SK-N-SH (cell line): ENCODE results near the gene GNPTAB. TPM values are rescaled to one million over a fixed set of nuclear protein-coding genes. Genes with fewer than 3 reads are reported as not detected.
A peak's percentile ranks its signal among the peaks of the same experiment; 100 is the strongest.

Experiments used
- CTCF ChIA-PET: fragments of 300-600, 350-600 bp; formaldehyde crosslinking; extraction: SDS; loops from one replicate; lab custom pipeline; 2021; lab: Yijun Ruan, JAX
- POLR2A ChIA-PET: fragments of 350-600 bp; sonication (Branson Sonifier 250); formaldehyde crosslinking; extraction: SDS; loops from one replicate; lab custom pipeline; 2020; ENCODE audit warnings: antibody characterized with exemption, inconsistent platforms; lab: Yijun Ruan, JAX
- DNase-seq: peaks from one replicate; pipeline ENCODE4 v3.0.0; 2012
- H2AFZ ChIP-seq: fragments of 200-600 bp; sonication (generic); 2 replicates; pipeline ENCODE4 v1.8.1; 2016; ENCODE audit warnings: antibody characterized with exemption, mild to moderate bottlenecking, low read depth
- H3F3A ChIP-seq: fragments of 200-600 bp; sonication (generic); replicated peaks from 2 replicates; pipeline ENCODE3; 2016; ENCODE audit warnings: antibody characterized with exemption, mild to moderate bottlenecking; ENCODE audit not compliant: insufficient read depth
- H3K27ac ChIP-seq, 2 experiments: fragments of 200-500 bp in 1 of 2; fragments of 200-600 bp in 1 of 2; sonication (Bioruptor generic) in 1 of 2; sonication (generic), shearing (Covaris generic) in 1 of 2; 2 replicates each; pipeline versions ENCODE4 v1.5.1 to v1.6.1; 2014 to 2016; ENCODE audit warnings: low read depth in 2 of 2, inconsistent platforms in 1 of 2, low read length in 1 of 2, mild to moderate bottlenecking in 1 of 2, mixed read lengths in 1 of 2
- H3K27me3 ChIP-seq: fragments of 200-600 bp; sonication (generic), shearing (Covaris generic); 2 replicates; pipeline ENCODE4 v1.6.1; 2016; ENCODE audit warnings: mixed run types; ENCODE audit not compliant: insufficient read depth
- H3K36me3 ChIP-seq, 2 experiments: fragments of 200-500 bp in 1 of 2; fragments of 200-600 bp in 1 of 2; sonication (Bioruptor generic) in 1 of 2; sonication (generic) in 1 of 2; replicated peaks in 1 of 2; 2 replicates each; pipeline versions ENCODE3 to v1.5.1; 2014 to 2016; ENCODE audit warnings: low read length in 1 of 2, mild to moderate bottlenecking in 1 of 2; ENCODE audit not compliant: insufficient read depth in 2 of 2, control insufficient read depth in 1 of 2
- H3K4me1 ChIP-seq, 2 experiments: fragments of 200-500 bp in 1 of 2; fragments of 200-600 bp in 1 of 2; sonication (Bioruptor generic) in 1 of 2; sonication (generic), shearing (Covaris generic) in 1 of 2; 2 replicates each; pipeline versions ENCODE4 v1.5.1 to v1.6.1; 2014 to 2016; ENCODE audit warnings: low read depth in 1 of 2, low read length in 1 of 2, mixed run types in 1 of 2; ENCODE audit not compliant: insufficient read depth in 2 of 2, control insufficient read depth in 1 of 2
- H3K4me2 ChIP-seq: fragments of 200-600 bp; sonication (generic), shearing (Covaris generic); 2 replicates; pipeline ENCODE4 v1.6.1; 2017; ENCODE audit warnings: mixed run types
- H3K4me3 ChIP-seq, 2 experiments: fragments of 200-500 bp in 1 of 2; fragments of 200-600 bp in 1 of 2; sonication (Bioruptor generic) in 1 of 2; sonication (generic), shearing (Covaris generic) in 1 of 2; 2 replicates each; pipeline versions ENCODE4 v1.5.1 to v1.8.1; 2014 to 2016; ENCODE audit warnings: low read depth in 2 of 2, inconsistent platforms in 1 of 2, low read length in 1 of 2, mild to moderate bottlenecking in 1 of 2, mixed read lengths in 1 of 2, moderate library complexity in 1 of 2
- H3K79me2 ChIP-seq: fragments of 200-600 bp; sonication (generic); 2 replicates; pipeline ENCODE4 v1.8.1; 2017; ENCODE audit warnings: mild to moderate bottlenecking; ENCODE audit not compliant: insufficient read depth
- H3K9ac ChIP-seq: fragments of 200-600 bp; sonication (generic); 2 replicates; pipeline ENCODE4 v1.6.1; 2017; ENCODE audit warnings: mixed run types
- H3K9me2 ChIP-seq: fragments of 200-600 bp; sonication (generic); 2 replicates; pipeline ENCODE4 v1.6.1; 2017; ENCODE audit warnings: mixed run types
- H3K9me3 ChIP-seq: fragments of 200-600 bp; sonication (generic); 2 replicates; pipeline ENCODE4 v1.6.1; 2017; ENCODE audit warnings: mixed run types, mild to moderate bottlenecking, moderate library complexity
- H4K20me1 ChIP-seq: fragments of 200-600 bp; sonication (generic); 2 replicates; pipeline ENCODE4 v1.6.1; 2017; ENCODE audit warnings: mild to moderate bottlenecking, mixed run types; ENCODE audit not compliant: insufficient read depth
- CTCF ChIP-seq: fragments of 200-600 bp; sonication (generic); IDR thresholded peaks from 2 replicates; pipeline ENCODE4 v1.6.1; 2017; ENCODE audit warnings: antibody characterized with exemption, mild to moderate bottlenecking, moderate library complexity
- FOXJ3 ChIP-seq: sonication (generic); formaldehyde crosslinking; IDR thresholded peaks from 2 replicates; pipeline ENCODE4 v1.5.1; 2020; ENCODE audit warnings: mild to moderate bottlenecking, missing genetic modification reagents
- FOXM1 ChIP-seq: IDR thresholded peaks from 2 replicates; pipeline ENCODE4 v1.4.0; 2012; ENCODE audit warnings: low read depth, mild to moderate bottlenecking
- GATA2 ChIP-seq: sonication (generic); formaldehyde crosslinking; IDR thresholded peaks from 2 replicates; pipeline ENCODE4 v1.5.0; 2020; ENCODE audit warnings: mild to moderate bottlenecking, missing genetic modification reagents
- MXI1 ChIP-seq: IDR thresholded peaks from 2 replicates; pipeline ENCODE4 v1.6.1; 2012; ENCODE audit warnings: mild to moderate bottlenecking, low read depth, low read length, improper control_type of control experiment
- NRF1 ChIP-seq: IDR thresholded peaks from 2 replicates; pipeline ENCODE4 v1.6.1; 2012; ENCODE audit warnings: low read depth, mild to moderate bottlenecking, low read length
- POLR2AphosphoS5 ChIP-seq: IDR thresholded peaks from 2 replicates; pipeline ENCODE4 v1.6.1; 2012; ENCODE audit warnings: low read depth, low read length
- RAD21 ChIP-seq: IDR thresholded peaks from 2 replicates; pipeline ENCODE4 v1.6.1; 2012; ENCODE audit warnings: mild to moderate bottlenecking, low read length
- RCOR1 ChIP-seq: fragments of 150-350 bp; IDR thresholded peaks from 2 replicates; pipeline ENCODE4 v1.6.1; 2017; ENCODE audit warnings: antibody characterized with exemption, low read length
- SMC3 ChIP-seq: IDR thresholded peaks from 2 replicates; pipeline ENCODE4 v1.6.1; 2012; ENCODE audit warnings: low read depth, low read length, improper control_type of control experiment
- TCF12 ChIP-seq: IDR thresholded peaks from 2 replicates; pipeline ENCODE4 v1.4.0; 2012
- TEAD4 ChIP-seq: IDR thresholded peaks from 2 replicates; pipeline ENCODE4 v1.4.0; 2012; ENCODE audit warnings: mild to moderate bottlenecking, borderline replicate concordance; ENCODE audit not compliant: insufficient read depth
- YY1 ChIP-seq: IDR thresholded peaks from 2 replicates; pipeline ENCODE4 v1.4.0; 2012; ENCODE audit warnings: low read depth, mild to moderate bottlenecking
- ZBTB33 ChIP-seq: IDR thresholded peaks from 2 replicates; pipeline ENCODE4 v1.4.0; 2012; ENCODE audit warnings: low read depth, borderline replicate concordance
- WGBS: methylation state at CpG from one replicate; pipeline ENCODE4 v1.1.6; 2017; ENCODE audit warnings: low lambda C conversion rate; 5-methylcytosine and 5-hydroxymethylcytosine counted together
- polyA plus RNA-seq, 3 experiments: library from polyadenylated mRNA; depleted of rRNA; stranded (reverse); fragments of >200 nt; gene quantifications; 2 replicates each; pipeline ENCODE4 v1.2.3, GENCODE V29; 2012

The GNPTAB gene
- polyA plus RNA-seq, 1 of the 3 experiments (the other 2 are of a cell fraction): 18.8 TPM

- no peaks in the 10 kb centered on the region for H3K27me3 ChIP-seq
- H3K9me3 ChIP-seq: no peaks in the 10 kb centered on the region
- H3K4me2 ChIP-seq: no peak overlapping the region
- no peaks in the 10 kb centered on the region for H3K9me2 ChIP-seq
- CTCF ChIA-PET: interaction anchor here (0.5 to 3.5 kb wide), 38 partner anchors 10 to 1415 kb away, joined by 3 to 73 read pairs (median 4); partner anchors contain the start of genes ARL1 and GNPTAB
- H3K4me1 ChIP-seq: no peaks in the 10 kb centered on the region
- peak; percentile 65 for DNase-seq
- TF ChIP-seq MXI1 (no peak), YY1 (no peak), CTCF (peak; percentile 96), NRF1 (no peak), RAD21 (peak; percentile 93), SMC3 (peak; percentile 86)
- TF ChIP-seq, all 33 proteins: peak for 3
- Histone ChIP-seq H3K79me2 (no peaks in the 10 kb centered on the region), H4K20me1 (no peaks in the 10 kb centered on the region), H3K9ac (no peak overlapping the region), H3F3A (no peaks in the 10 kb centered on the region), H2AFZ (no peak overlapping the region), H3K27ac (no peak overlapping the region), H3K36me3 (peaks cover 7 to 9% of the 10 kb centered on the region in 2 experiments), H3K4me3 (peak overlapping the region in 1 of 2 experiments; percentile 33; a peak in 1 of 4 replicates)
- POLR2A ChIA-PET: interaction anchor here (0.5 kb wide), 1 partner anchor 10 kb away, joined by 3 read pairs; no protein-coding TSS in a partner anchor
- 48% methylated on average over 2 of the region's 2 CpGs for WGBS
Observed at GRCh38 chr12:101773650-101774162, 57.1 kb downstream of the GNPTAB start.

GRCh38 chr12:101772012-101772775, 58.6 kb downstream of the GNPTAB start:
- Histone ChIP-seq H3K79me2 (no peaks in the 10 kb centered on the region), H3K4me1 (no peaks in the 10 kb centered on the region), H3K9me2 (no peaks in the 10 kb centered on the region), H4K20me1 (no peaks in the 10 kb centered on the region), H3K27ac (no peak overlapping the region), H3K36me3 (peaks cover 7 to 9% of the 10 kb centered on the region in 2 experiments), H3K9ac (no peak overlapping the region), H2AFZ (no peak overlapping the region), H3F3A (no peaks in the 10 kb centered on the region), H3K4me3 (no peak overlapping the region), H3K9me3 (no peaks in the 10 kb centered on the region), H3K27me3 (no peaks in the 10 kb centered on the region), H3K4me2 (no peak overlapping the region)
- ChIA-PET POLR2A (no interaction called here), CTCF (interaction anchor here (0.6 to 3.5 kb wide), 18 partner anchors 9 to 280 kb away, joined by 3 to 73 read pairs (median 9); partner anchors contain the start of gene GNPTAB)
- DNase-seq: no peak
- TF ChIP-seq ZBTB33: no peak
- no peak for TF ChIP-seq FOXM1
- TF ChIP-seq FOXJ3 (CRISPR knock-in tag): no peak
- no peak for TF ChIP-seq POLR2AphosphoS5
- TF ChIP-seq TEAD4: no peak
- no peak for TF ChIP-seq GATA2 (CRISPR knock-in tag)
- TF ChIP-seq RCOR1: no peak
- TF ChIP-seq TCF12: no peak
- no peak for TF ChIP-seq NRF1
- 80% methylated on average over 5 of the region's 5 CpGs for WGBS
